B cell (primary cell): ENCODE results near the gene ATXN1.

ENCODE experiments used
- EZH2 ChIP-seq: IDR thresholded peaks from 2 replicates; pipeline ENCODE4 v1.6.1; 2012; ENCODE audit warnings: borderline replicate concordance, low read depth, mild to moderate bottlenecking, moderate library complexity, low read length; ENCODE audit not compliant: insufficient read depth, poor library complexity, severe bottlenecking
- TF ChIP-seq, protein P1 (sequence below): fragments of 200-600 bp; IDR thresholded peaks from one replicate; pipeline ENCODE4 v1.8.0; 2022; ENCODE audit warnings: antibody characterized with exemption, mild to moderate bottlenecking

DNA sequence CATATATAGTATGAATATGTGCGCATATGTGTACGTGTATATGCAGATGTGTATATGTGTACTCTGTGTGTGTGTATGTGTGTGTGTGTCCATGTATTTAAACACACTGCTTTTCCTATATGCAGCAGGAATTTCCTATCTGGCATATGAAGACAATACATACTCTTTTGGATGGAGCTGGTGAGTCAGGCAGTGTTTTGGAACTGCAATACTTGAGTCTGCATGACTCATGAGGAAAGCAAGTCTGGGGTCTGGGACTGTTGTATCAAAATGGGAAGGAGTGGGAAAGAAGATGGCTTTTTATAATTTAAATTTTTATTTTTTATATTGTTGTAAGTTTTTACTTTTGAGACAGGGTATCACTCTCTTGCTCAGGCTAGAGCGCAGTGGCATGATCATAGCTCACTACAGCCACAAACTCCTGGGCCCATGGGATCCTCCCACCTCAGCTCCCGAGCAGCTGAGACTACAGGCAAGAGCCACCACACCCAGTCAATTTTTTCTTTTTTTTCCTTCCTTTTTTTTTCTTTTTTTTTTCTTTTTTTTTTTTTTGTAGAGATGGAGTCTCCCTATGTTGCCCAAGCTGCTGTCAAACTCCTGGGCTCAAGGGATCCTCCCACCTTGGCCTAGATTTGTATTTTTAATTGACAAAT lies 72.2 kb downstream of the ATXN1 start:
- TF ChIP-seq, protein P1, sequence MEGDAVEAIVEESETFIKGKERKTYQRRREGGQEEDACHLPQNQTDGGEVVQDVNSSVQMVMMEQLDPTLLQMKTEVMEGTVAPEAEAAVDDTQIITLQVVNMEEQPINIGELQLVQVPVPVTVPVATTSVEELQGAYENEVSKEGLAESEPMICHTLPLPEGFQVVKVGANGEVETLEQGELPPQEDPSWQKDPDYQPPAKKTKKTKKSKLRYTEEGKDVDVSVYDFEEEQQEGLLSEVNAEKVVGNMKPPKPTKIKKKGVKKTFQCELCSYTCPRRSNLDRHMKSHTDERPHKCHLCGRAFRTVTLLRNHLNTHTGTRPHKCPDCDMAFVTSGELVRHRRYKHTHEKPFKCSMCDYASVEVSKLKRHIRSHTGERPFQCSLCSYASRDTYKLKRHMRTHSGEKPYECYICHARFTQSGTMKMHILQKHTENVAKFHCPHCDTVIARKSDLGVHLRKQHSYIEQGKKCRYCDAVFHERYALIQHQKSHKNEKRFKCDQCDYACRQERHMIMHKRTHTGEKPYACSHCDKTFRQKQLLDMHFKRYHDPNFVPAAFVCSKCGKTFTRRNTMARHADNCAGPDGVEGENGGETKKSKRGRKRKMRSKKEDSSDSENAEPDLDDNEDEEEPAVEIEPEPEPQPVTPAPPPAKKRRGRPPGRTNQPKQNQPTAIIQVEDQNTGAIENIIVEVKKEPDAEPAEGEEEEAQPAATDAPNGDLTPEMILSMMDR: no peak
- no peak for TF ChIP-seq EZH2
